GM06990 (cell line): ENCODE measurements around the gene BTRC.
A peak's percentile ranks its signal among the peaks of the same experiment; 100 is the strongest.

ENCODE experiments used
- DNase-seq: peaks from one replicate; pipeline ENCODE4 v3.0.0-alpha.2; 2011; ENCODE audit not compliant: insufficient read length; ENCODE audit errors: extremely low read depth
- H3K27me3 ChIP-seq: replicated peaks from 2 replicates; pipeline ENCODE4 v1.6.0; 2011; ENCODE audit warnings: low read length; ENCODE audit not compliant: control insufficient read depth, insufficient read depth
- H3K36me3 ChIP-seq: 2 replicates; pipeline ENCODE4 v1.5.1; 2011; ENCODE audit warnings: low read length; ENCODE audit not compliant: control insufficient read depth, insufficient read depth
- H3K4me3 ChIP-seq: replicated peaks from 2 replicates; pipeline ENCODE4 v1.5.1; 2011; ENCODE audit warnings: low read depth, mild to moderate bottlenecking, control low read depth, low read length
- CTCF ChIP-seq: IDR thresholded peaks from 2 replicates; pipeline ENCODE4 v1.5.1; 2011; ENCODE audit warnings: low read length, control low read depth, mild to moderate bottlenecking, inconsistent platforms; ENCODE audit not compliant: insufficient read depth, poor library complexity, severe bottlenecking

Gene BTRC

GRCh38 chr10:101595591-101596433 lies 241.8 kb downstream of the BTRC start:
- H3K36me3 ChIP-seq = no peaks in the 10 kb centered on the region
- TF ChIP-seq CTCF = no peak
- no peak for DNase-seq
- H3K4me3 ChIP-seq = no peak overlapping the region
- H3K27me3 ChIP-seq = no peaks in the 10 kb centered on the region

- no peak for DNase-seq
Observed at GRCh38 chr10:101597091-101597900, 243.3 kb downstream of the BTRC start.

GRCh38 chr10:101601541-101601940 lies 247.6 kb downstream of the BTRC start:
- Histone ChIP-seq H3K4me3 (no peak overlapping the region), H3K27me3 (no peaks in the 10 kb centered on the region), H3K36me3 (peaks cover 2% of the 10 kb centered on the region)
- DNase-seq = no peak
- TF ChIP-seq CTCF = no peak

More at GRCh38 chr10:101597091-101597900, 243.3 kb downstream of the BTRC start:
- no peaks in the 10 kb centered on the region; the same call in none of the 2 replicates for H3K36me3 ChIP-seq
- H3K4me3 ChIP-seq = no peak overlapping the region
- no peak for TF ChIP-seq CTCF
- H3K27me3 ChIP-seq = no peaks in the 10 kb centered on the region

- Histone ChIP-seq H3K27me3 (no peaks in the 10 kb centered on the region), H3K36me3 (peaks cover 5% of the 10 kb centered on the region), H3K4me3 (no peak overlapping the region)
- peak; percentile 49 for DNase-seq
- TF ChIP-seq CTCF = peak; percentile 83
Observed at GRCh38 chr10:101602761-101603398, 248.9 kb downstream of the BTRC start.
